ENCODE data around the gene WDR35. TPM values are rescaled to one million over a fixed set of nuclear protein-coding genes. Genes with fewer than 3 reads are reported as not detected.
"Not testable (repeated sequence)": the region's sequence is repeated elsewhere in the genome, so short reads cannot be mapped to it uniquely, and the experiment has no call there.

WDR35 gene
- total and polyA plus RNA-seq, 3 donors from 2014 or later, result 18.5 to 24.9 (median 23.6) TPM

- no peak for TF ChIP-seq POLR2A (IDR thresholded peaks at IDR 0.05)
- no peak for TF ChIP-seq CTCF (IDR thresholded peaks at IDR 0.05)
- H3K36me3 ChIP-seq (ENCODE audit: low read depth, missing control alignments), result no peaks in the 10 kb centered on the region
- intact Hi-C loops (cut with DNase I; ENCODE audit: low total_unique reads), result no loop called here
- H3K27ac ChIP-seq, result no peak overlapping the region
- 82 to 85% methylated on average over 4 of the region's 4 CpGs for WGBS, 2 donors
- H3K4me1 ChIP-seq, result peaks cover 21% of the 10 kb centered on the region
- H3K4me3 ChIP-seq, result no peak overlapping the region
- no peaks in the 10 kb centered on the region for H3K27me3 ChIP-seq
- no peak for DNase-seq
- no peaks in the 10 kb centered on the region for H3K9me3 ChIP-seq
These were observed 95.6 kb downstream of the WDR35 start for GRCh38 chr2:19894134-19894792.

GRCh38 chr2:19893520-19894133 lies 96.3 kb downstream of the WDR35 start:
- H3K4me3 ChIP-seq, result no peak overlapping the region
- no peaks in the 10 kb centered on the region for H3K9me3 ChIP-seq
- intact Hi-C loops (cut with DNase I; ENCODE audit: low total_unique reads), result no loop called here
- no peak for DNase-seq
- no peak overlapping the region for H3K27ac ChIP-seq
- peaks cover 15% of the 10 kb centered on the region for H3K4me1 ChIP-seq
- 86 to 90% methylated on average over 4 of the region's 4 CpGs for WGBS, 2 donors
- H3K36me3 ChIP-seq (ENCODE audit: low read depth, missing control alignments), result no peaks in the 10 kb centered on the region
- TF ChIP-seq CTCF (IDR thresholded peaks at IDR 0.05), result no peak
- TF ChIP-seq POLR2A (IDR thresholded peaks at IDR 0.05), result no peak
- no peaks in the 10 kb centered on the region for H3K27me3 ChIP-seq

- DNase-seq, result not testable (repeated sequence)
These were observed 97.9 kb downstream of the WDR35 start for GRCh38 chr2:19891971-19892370.

GRCh38 chr2:19890104-19890503 lies 99.8 kb downstream of the WDR35 start:
- Histone ChIP-seq H3K4me3 (no peak overlapping the region), H3K27me3 (no peaks in the 10 kb centered on the region), H3K9me3 (no peaks in the 10 kb centered on the region), H3K36me3 (ENCODE audit: low read depth, missing control alignments) (no peaks in the 10 kb centered on the region), H3K27ac (no peak overlapping the region), H3K4me1 (no peaks in the 10 kb centered on the region)
- WGBS, 2 donors, result 65 to 67% methylated on average over 3 of the region's 3 CpGs
- no peak for TF ChIP-seq CTCF (IDR thresholded peaks at IDR 0.05)
- TF ChIP-seq POLR2A (IDR thresholded peaks at IDR 0.05), result no peak
- DNase-seq, result no peak
- intact Hi-C loops (cut with DNase I; ENCODE audit: low total_unique reads), result no loop called here

More at GRCh38 chr2:19891971-19892370, 97.9 kb downstream of the WDR35 start:
- H3K4me3 ChIP-seq; H3K27ac ChIP-seq; H3K27me3 ChIP-seq; H3K36me3 ChIP-seq (ENCODE audit: low read depth, missing control alignments); H3K9me3 ChIP-seq; intact Hi-C loops (cut with DNase I; ENCODE audit: low total_unique reads); H3K4me1 ChIP-seq: not testable (repeated sequence)
- whole genome bisulfite sequencing, 2 donors, result 60 to 68% methylated on average over 4 of the region's 4 CpGs

- no peaks in the 10 kb centered on the region for H3K36me3 ChIP-seq (ENCODE audit: low read depth, missing control alignments)
- intact Hi-C loops (cut with DNase I; ENCODE audit: low total_unique reads), result no loop called here
- TF ChIP-seq POLR2A (IDR thresholded peaks at IDR 0.05), result no peak
- TF ChIP-seq CTCF (IDR thresholded peaks at IDR 0.05), result no peak
- no peak for DNase-seq
- 82 to 89% methylated on average over 4 of the region's 4 CpGs for WGBS, 2 donors
- no peaks in the 10 kb centered on the region for H3K4me1 ChIP-seq
- H3K27ac ChIP-seq, result no peak overlapping the region
- no peak overlapping the region for H3K4me3 ChIP-seq
- no peaks in the 10 kb centered on the region for H3K27me3 ChIP-seq
- H3K9me3 ChIP-seq, result no peaks in the 10 kb centered on the region
These were observed 101.1 kb downstream of the WDR35 start for GRCh38 chr2:19888831-19889230.

Measured in testis (tissue), 3 donors.